Measurements from ENCODE around the gene MFF.

- TF ChIP-seq POLR2A (IDR thresholded peaks at IDR 0.05; ENCODE audit: low read depth, low read length) (no peak), POLR2AphosphoS5 (IDR thresholded peaks at IDR 0.05; ENCODE audit: low read depth, low read length) (no peak), TAF1 (IDR thresholded peaks at IDR 0.05; ENCODE audit: borderline replicate concordance, low read depth, low read length) (no peak)
Observed at GRCh38 chr2:227320305-227321094, 4.6 kb upstream of the MFF start.
